PC-9 (cell line): ENCODE measurements around the gene EXD3. TPM values are rescaled to one million over a fixed set of nuclear protein-coding genes. Genes with fewer than 3 reads are reported as not detected.

Source experiments
- BruUV-seq: library from RNA; stranded (reverse); fragments of 400-500 nt; replicated peaks from 2 replicates; lab custom pipeline; 2021; lab: Mats Ljungman, UMichigan
- CTCF ChIA-PET: fragments of 300-600 bp; sonication (Branson Sonifier 250); formaldehyde crosslinking; loops from one replicate; lab custom pipeline; 2022; ENCODE audit warnings: antibody characterized with exemption; lab: Charles Lee
- POLR2A ChIA-PET: fragments of 300-600 bp; sonication (Branson Sonifier 250); formaldehyde crosslinking; loops from one replicate; lab custom pipeline; 2022; ENCODE audit warnings: antibody characterized with exemption; ENCODE audit not compliant: unreplicated experiment; lab: Charles Lee
- DNase-seq, 2 experiments: peaks; one replicate each; pipeline versions ENCODE4 v3.0.0 to v3.0.0-alpha.2; 2015 to 2022; ENCODE audit warnings: mixed read lengths in 1 of 2
- H2AFZ ChIP-seq: fragments of 200-600 bp; sonication (generic); 2 replicates; pipeline ENCODE4 v1.8.1; 2017; ENCODE audit warnings: antibody characterized with exemption
- H3F3A ChIP-seq: fragments of 200-600 bp; sonication (generic); 2 replicates; pipeline ENCODE4 v1.8.1; 2017; ENCODE audit warnings: antibody characterized with exemption, mild to moderate bottlenecking, low read depth; ENCODE audit not compliant: insufficient read depth
- H3K27ac ChIP-seq: fragments of 200-600 bp; sonication (generic); 2 replicates; pipeline ENCODE4 v1.6.1; 2016; ENCODE audit warnings: mixed run types
- H3K27me3 ChIP-seq: fragments of 200-600 bp; sonication (generic); 2 replicates; pipeline ENCODE4 v1.6.1; 2016; ENCODE audit warnings: low read depth, mixed run types; ENCODE audit not compliant: insufficient read depth
- H3K36me3 ChIP-seq: fragments of 200-600 bp; sonication (generic); 2 replicates; pipeline ENCODE4 v1.6.1; 2016; ENCODE audit warnings: low read depth, mixed run types
- H3K4me1 ChIP-seq: fragments of 200-600 bp; sonication (generic); replicated peaks from 2 replicates; pipeline ENCODE4 v1.6.1; 2016; ENCODE audit warnings: mixed run types; ENCODE audit not compliant: insufficient read depth
- H3K4me2 ChIP-seq: fragments of 200-600 bp; sonication (generic); 2 replicates; pipeline ENCODE4 v1.6.1; 2017; ENCODE audit warnings: mixed run types
- H3K4me3 ChIP-seq: fragments of 200-600 bp; sonication (generic); 2 replicates; pipeline ENCODE4 v1.6.1; 2016; ENCODE audit warnings: mixed run types
- H3K79me2 ChIP-seq: fragments of 200-600 bp; sonication (generic); 2 replicates; pipeline ENCODE4 v1.6.1; 2017; ENCODE audit warnings: low read depth, mixed run types
- H3K9me2 ChIP-seq: fragments of 200-600 bp; sonication (generic); 2 replicates; pipeline ENCODE4 v1.8.1; 2017; ENCODE audit warnings: mild to moderate bottlenecking; ENCODE audit not compliant: insufficient read depth
- H3K9me3 ChIP-seq: fragments of 200-600 bp; sonication (generic); 2 replicates; pipeline ENCODE4 v1.8.1; 2016; ENCODE audit warnings: low read depth; ENCODE audit not compliant: insufficient read depth
- H4K20me1 ChIP-seq: fragments of 200-600 bp; sonication (generic); 2 replicates; pipeline ENCODE4 v1.8.1; 2017; ENCODE audit not compliant: insufficient read depth
- CTCF ChIP-seq: fragments of 200-600 bp; sonication (generic); conservative IDR thresholded peaks from 2 replicates; pipeline ENCODE4 v1.6.1; 2017; ENCODE audit warnings: mixed run types, antibody characterized with exemption, mild to moderate bottlenecking, moderate library complexity
- EZH2 ChIP-seq: fragments of 200-600 bp; sonication (generic); IDR thresholded peaks from 2 replicates; pipeline ENCODE4 v1.8.0; 2017; ENCODE audit warnings: antibody characterized with exemption, low read depth
- intact Hi-C: fragments of 100-400 bp; cut with micrococcal nuclease; formaldehyde crosslinking; loops from one replicate; pipeline ENCODE4 v1.10.0; 2022; ENCODE audit not compliant: unreplicated experiment
- total RNA-seq: library from RNA; stranded (reverse); gene quantifications from 2 replicates; pipeline ENCODE4 v1.2.3, GENCODE V29; 2021

Gene EXD3
- total RNA-seq, 1 experiment from 2014 or later: 23.7 TPM

- Histone ChIP-seq H3K4me2 (no peak overlapping the region), H3K9me2 (no peaks in the 10 kb centered on the region), H3K36me3 (no peaks in the 10 kb centered on the region), H3K27me3 (no peaks in the 10 kb centered on the region), H3K4me1 (peaks cover 17% of the 10 kb centered on the region), H4K20me1 (no peaks in the 10 kb centered on the region), H3K27ac (no peak overlapping the region), H3K9me3 (no peaks in the 10 kb centered on the region), H3K4me3 (no peak overlapping the region), H2AFZ (no peak overlapping the region), H3K79me2 (peaks cover 10% of the 10 kb centered on the region; the same call in 1 of the 2 replicates), H3F3A (peaks cover 22% of the 10 kb centered on the region; the same call in 1 of the 2 replicates)
- CTCF ChIA-PET: no interaction called here
- intact Hi-C loops: no loop called here
- no TSS peak for BruUV-seq
- DNase-seq: no peak
- POLR2A ChIA-PET: no interaction called here
- TF ChIP-seq CTCF: no peak
- no peak for TF ChIP-seq EZH2
Measured at GRCh38 chr9:137415451-137415850, 7.5 kb downstream of the EXD3 start.

- TF ChIP-seq CTCF (no peak), EZH2 (no peak)
- Histone ChIP-seq H3F3A (peaks cover 22% of the 10 kb centered on the region; the same call in 1 of the 2 replicates), H3K27ac (no peak overlapping the region), H3K79me2 (0 out of 2 replicates have a peak, but pooled peaks cover 5% of the 10 kb centered on the region), H3K9me2 (no peaks in the 10 kb centered on the region), H3K4me2 (no peak overlapping the region), H2AFZ (no peak overlapping the region), H3K9me3 (no peaks in the 10 kb centered on the region), H3K27me3 (no peaks in the 10 kb centered on the region), H3K4me3 (no peak overlapping the region), H4K20me1 (no peaks in the 10 kb centered on the region), H3K4me1 (peaks cover 18% of the 10 kb centered on the region), H3K36me3 (no peaks in the 10 kb centered on the region)
- BruUV-seq: no TSS peak
- DNase-seq: no peak
- CTCF ChIA-PET: interaction anchor here (0.5 to 0.6 kb wide), 3 partner anchors 59 to 468 kb away, joined by 3 to 5 read pairs (median 4); partner anchors contain the start of genes C8G and FBXW5
- POLR2A ChIA-PET: no interaction called here
- intact Hi-C loops: no loop called here
Measured at GRCh38 chr9:137412431-137412830, 10.5 kb downstream of the EXD3 start.

GRCh38 chr9:137411645-137412380 lies 11.1 kb downstream of the EXD3 start:
- Histone ChIP-seq H3K27ac (peak overlapping the region; percentile 43; the same call in 1 of the 2 replicates), H3K9me3 (no peaks in the 10 kb centered on the region), H4K20me1 (no peaks in the 10 kb centered on the region), H3K36me3 (no peaks in the 10 kb centered on the region), H3K9me2 (no peaks in the 10 kb centered on the region), H3K4me3 (peak overlapping the region; percentile 40; the same call in 1 of the 2 replicates), H3K79me2 (0 out of 2 replicates have a peak, but pooled peaks cover 5% of the 10 kb centered on the region), H3K27me3 (no peaks in the 10 kb centered on the region), H3F3A (peaks cover 22% of the 10 kb centered on the region; the same call in 1 of the 2 replicates), H2AFZ (peak overlapping the region; percentile 37; the same call in 1 of the 2 replicates), H3K4me2 (peak overlapping the region; percentile 87), H3K4me1 (peaks cover 18% of the 10 kb centered on the region)
- no TSS peak for BruUV-seq
- POLR2A ChIA-PET: no interaction called here
- TF ChIP-seq EZH2 (no peak), CTCF (no peak)
- DNase-seq: peak; percentile 87 to 93
- CTCF ChIA-PET: interaction anchor here (0.6 kb wide), 1 partner anchor 60 kb away, joined by 3 read pairs; no protein-coding TSS in a partner anchor
- intact Hi-C loops: loop anchor here (1.0 kb wide), 1 partner anchor 33 kb away; no protein-coding TSS in a partner anchor
